HG03442 (cell line): ENCODE results near the gene PIAS2.
"Not testable (repeated sequence)": the region's sequence is repeated elsewhere in the genome, so short reads cannot be mapped to it uniquely, and the experiment has no call there.

Source experiments
- ATAC-seq: cut with Tn5 transposase; IDR thresholded peaks from one replicate; pipeline ENCODE4 v1.9.1; 2021; ENCODE audit warnings: mild to moderate bottlenecking, moderate library complexity; ENCODE audit not compliant: unreplicated experiment

Gene PIAS2

GRCh38 chr18:46842583-46842982 is 74.7 kb downstream of the PIAS2 start:
- ATAC-seq = no peak

GRCh38 chr18:46833899-46834298 is 83.4 kb downstream of the PIAS2 start:
- no peak for ATAC-seq

GRCh38 chr18:46832849-46833248 is 84.5 kb downstream of the PIAS2 start:
- no peak for ATAC-seq

- ATAC-seq = not testable (repeated sequence)
These were observed 84.9 kb downstream of the PIAS2 start for GRCh38 chr18:46832422-46832821.

GRCh38 chr18:46831434-46831833 is 85.9 kb downstream of the PIAS2 start:
- no peak for ATAC-seq

- ATAC-seq = no peak
These were observed 86.7 kb downstream of the PIAS2 start for GRCh38 chr18:46830633-46831032.

GRCh38 chr18:46829947-46830346 is 87.4 kb downstream of the PIAS2 start:
- ATAC-seq = no peak

- ATAC-seq = no peak
These were observed 87.8 kb downstream of the PIAS2 start for GRCh38 chr18:46829531-46829930.

GRCh38 chr18:46821856-46822711 is 95.2 kb downstream of the PIAS2 start:
- ATAC-seq = no peak

GRCh38 chr18:46820863-46821262 is 96.4 kb downstream of the PIAS2 start:
- no peak for ATAC-seq

- ATAC-seq = no peak
These were observed 101.6 kb downstream of the PIAS2 start for GRCh38 chr18:46815661-46816060.

GRCh38 chr18:46814399-46814798 is 102.9 kb downstream of the PIAS2 start:
- ATAC-seq = no peak

- ATAC-seq = no peak
These were observed 105.0 kb downstream of the PIAS2 start for GRCh38 chr18:46812311-46812710.

- ATAC-seq = no peak
These were observed 106.8 kb downstream of the PIAS2 start for GRCh38 chr18:46810481-46811000.

- ATAC-seq = no peak
These were observed 108.2 kb downstream of the PIAS2 start for GRCh38 chr18:46809145-46809544.

GRCh38 chr18:46795945-46796344 is 121.4 kb downstream of the PIAS2 start:
- not testable (repeated sequence) for ATAC-seq

GRCh38 chr18:46794607-46795006 is 122.7 kb downstream of the PIAS2 start:
- ATAC-seq = no peak

- no peak for ATAC-seq
These were observed 123.7 kb downstream of the PIAS2 start for GRCh38 chr18:46793565-46793964.

- no peak for ATAC-seq
These were observed 128.2 kb downstream of the PIAS2 start for GRCh38 chr18:46789088-46789487.

- ATAC-seq = no peak
These were observed 129.6 kb downstream of the PIAS2 start for GRCh38 chr18:46787674-46788073.

- no peak for ATAC-seq
These were observed 144.9 kb downstream of the PIAS2 start for GRCh38 chr18:46772357-46772756.

GRCh38 chr18:46771141-46771540 is 146.2 kb downstream of the PIAS2 start:
- ATAC-seq = no peak

- no peak for ATAC-seq
These were observed 146.6 kb downstream of the PIAS2 start for GRCh38 chr18:46770708-46771107.
